ENCODE data around the gene RABGAP1.

The RABGAP1 gene

GRCh38 chr9:123109540-123110279, 168.9 kb downstream of the RABGAP1 start:
- no peak for TF ChIP-seq CTCF (conservative IDR thresholded peaks at IDR 0.05; ENCODE audit: control insufficient read depth, insufficient read depth, low read depth, low read length)
- H3K4me3 ChIP-seq (ENCODE audit: control insufficient read depth, low read depth, low read length): no peak overlapping the region
- DNase-seq (ENCODE audit: low read depth): no peak

- TF ChIP-seq CTCF (conservative IDR thresholded peaks at IDR 0.05; ENCODE audit: control insufficient read depth, insufficient read depth, low read depth, low read length): no peak
- no peak for DNase-seq (ENCODE audit: low read depth)
- no peak overlapping the region for H3K4me3 ChIP-seq (ENCODE audit: control insufficient read depth, low read depth, low read length)
These were observed 170.7 kb downstream of the RABGAP1 start for GRCh38 chr9:123111427-123112014.

- no peak for DNase-seq (ENCODE audit: low read depth)
- TF ChIP-seq CTCF (conservative IDR thresholded peaks at IDR 0.05; ENCODE audit: control insufficient read depth, insufficient read depth, low read depth, low read length): no peak
- H3K4me3 ChIP-seq (ENCODE audit: control insufficient read depth, low read depth, low read length): no peak overlapping the region
These were observed 171.5 kb downstream of the RABGAP1 start for GRCh38 chr9:123112015-123112975.

- H3K4me3 ChIP-seq (ENCODE audit: control insufficient read depth, low read depth, low read length): no peak overlapping the region
- no peak for DNase-seq (ENCODE audit: low read depth)
- no peak for TF ChIP-seq CTCF (conservative IDR thresholded peaks at IDR 0.05; ENCODE audit: control insufficient read depth, insufficient read depth, low read depth, low read length)
These were observed 172.4 kb downstream of the RABGAP1 start for GRCh38 chr9:123113185-123113584.

- TF ChIP-seq CTCF (conservative IDR thresholded peaks at IDR 0.05; ENCODE audit: control insufficient read depth, insufficient read depth, low read depth, low read length): no peak
- no peak for DNase-seq (ENCODE audit: low read depth)
- H3K4me3 ChIP-seq (ENCODE audit: control insufficient read depth, low read depth, low read length): no peak overlapping the region
These were observed 174.5 kb downstream of the RABGAP1 start for GRCh38 chr9:123115146-123115913.

- no peak overlapping the region for H3K4me3 ChIP-seq (ENCODE audit: control insufficient read depth, low read depth, low read length)
- DNase-seq (ENCODE audit: low read depth): no peak
- TF ChIP-seq CTCF (conservative IDR thresholded peaks at IDR 0.05; ENCODE audit: control insufficient read depth, insufficient read depth, low read depth, low read length): no peak
These were observed 175.2 kb downstream of the RABGAP1 start for GRCh38 chr9:123116036-123116435.
